ENCODE results near the gene ANOS1.

Gene ANOS1

DNA sequence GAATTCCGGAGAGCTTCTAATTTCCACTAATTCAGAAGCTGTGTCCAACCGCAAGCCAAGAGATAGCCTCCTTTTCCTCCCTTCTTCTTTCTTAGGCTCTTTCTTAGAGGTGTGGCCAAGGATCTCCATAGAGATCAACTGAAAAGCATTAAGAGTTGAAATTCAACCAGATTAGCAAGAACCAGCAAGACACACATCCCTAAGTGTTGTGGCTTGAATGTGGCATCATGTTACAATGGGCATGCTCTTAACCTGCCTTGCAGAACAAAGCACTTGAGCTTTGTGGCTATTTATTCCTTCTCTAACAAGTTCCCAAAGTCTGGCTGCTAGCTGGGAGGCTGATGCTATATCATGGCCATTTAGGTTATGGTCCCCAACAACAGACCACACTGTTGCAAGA lies 10.4 kb downstream of the ANOS1 start:
- H3K79me2 ChIP-seq (ENCODE audit: insufficient read depth, low read length): no peaks in the 10 kb centered on the region
- no peak overlapping the region for H2AFZ ChIP-seq (ENCODE audit: low read depth, low read length, severe bottlenecking)
- H3K27ac ChIP-seq (ENCODE audit: low read depth, low read length): no peak overlapping the region
- H3F3A ChIP-seq (ENCODE audit: insufficient read depth): no peaks in the 10 kb centered on the region
- no peaks in the 10 kb centered on the region for H3K27me3 ChIP-seq (ENCODE audit: low read length)
- H3K4me2 ChIP-seq (ENCODE audit: low read depth, low read length, poor library complexity, severe bottlenecking): no peak overlapping the region
- TF ChIP-seq, protein P1, sequence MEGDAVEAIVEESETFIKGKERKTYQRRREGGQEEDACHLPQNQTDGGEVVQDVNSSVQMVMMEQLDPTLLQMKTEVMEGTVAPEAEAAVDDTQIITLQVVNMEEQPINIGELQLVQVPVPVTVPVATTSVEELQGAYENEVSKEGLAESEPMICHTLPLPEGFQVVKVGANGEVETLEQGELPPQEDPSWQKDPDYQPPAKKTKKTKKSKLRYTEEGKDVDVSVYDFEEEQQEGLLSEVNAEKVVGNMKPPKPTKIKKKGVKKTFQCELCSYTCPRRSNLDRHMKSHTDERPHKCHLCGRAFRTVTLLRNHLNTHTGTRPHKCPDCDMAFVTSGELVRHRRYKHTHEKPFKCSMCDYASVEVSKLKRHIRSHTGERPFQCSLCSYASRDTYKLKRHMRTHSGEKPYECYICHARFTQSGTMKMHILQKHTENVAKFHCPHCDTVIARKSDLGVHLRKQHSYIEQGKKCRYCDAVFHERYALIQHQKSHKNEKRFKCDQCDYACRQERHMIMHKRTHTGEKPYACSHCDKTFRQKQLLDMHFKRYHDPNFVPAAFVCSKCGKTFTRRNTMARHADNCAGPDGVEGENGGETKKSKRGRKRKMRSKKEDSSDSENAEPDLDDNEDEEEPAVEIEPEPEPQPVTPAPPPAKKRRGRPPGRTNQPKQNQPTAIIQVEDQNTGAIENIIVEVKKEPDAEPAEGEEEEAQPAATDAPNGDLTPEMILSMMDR (IDR thresholded peaks at IDR 0.05; ENCODE audit: insufficient read depth, low read length, poor library complexity, severe bottlenecking): no peak
- no peak for TF ChIP-seq EZH2phosphoT487 (conservative IDR thresholded peaks at IDR 0.05; ENCODE audit: low read length)
- no peak overlapping the region for H3K4me3 ChIP-seq (ENCODE audit: insufficient read depth, low read length, poor library complexity, severe bottlenecking)
- no peaks in the 10 kb centered on the region for H3K9me3 ChIP-seq (ENCODE audit: insufficient read depth, low read length)
- no peaks in the 10 kb centered on the region for H3K36me3 ChIP-seq (ENCODE audit: low read length)
- H3K9me2 ChIP-seq (replicated peaks; ENCODE audit: insufficient read depth, low read length): no peaks in the 10 kb centered on the region
- no peak overlapping the region for H3K9ac ChIP-seq (ENCODE audit: low read length)
- no peaks in the 10 kb centered on the region for H4K20me1 ChIP-seq (ENCODE audit: low read depth, low read length)

DNA sequence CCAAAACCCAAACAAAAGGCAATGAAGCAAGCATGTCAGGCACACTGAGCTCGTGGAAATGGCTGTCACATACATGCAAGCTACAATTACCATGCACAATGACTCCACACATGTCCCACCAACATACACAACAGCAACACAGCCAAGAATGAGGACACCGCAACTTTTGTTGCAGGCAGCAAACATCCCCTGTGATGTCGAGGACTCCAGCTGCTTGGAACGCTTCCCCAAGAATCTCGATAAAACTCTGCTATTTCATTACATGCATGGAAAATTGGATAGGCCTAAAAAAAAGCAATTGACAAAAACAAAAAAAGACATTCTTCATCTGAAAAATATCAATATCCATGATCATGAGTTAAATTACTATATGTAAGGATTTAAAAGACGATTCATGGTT lies 11.8 kb downstream of the ANOS1 start:
- H3K36me3 ChIP-seq (ENCODE audit: low read length): no peaks in the 10 kb centered on the region
- H3K4me2 ChIP-seq (ENCODE audit: low read depth, low read length, poor library complexity, severe bottlenecking): no peak overlapping the region
- no peaks in the 10 kb centered on the region for H3K9me3 ChIP-seq (ENCODE audit: insufficient read depth, low read length)
- H4K20me1 ChIP-seq (ENCODE audit: low read depth, low read length): no peaks in the 10 kb centered on the region
- no peak overlapping the region for H3K4me3 ChIP-seq (ENCODE audit: insufficient read depth, low read length, poor library complexity, severe bottlenecking)
- no peaks in the 10 kb centered on the region for H3K9me2 ChIP-seq (replicated peaks; ENCODE audit: insufficient read depth, low read length)
- no peak for TF ChIP-seq EZH2phosphoT487 (conservative IDR thresholded peaks at IDR 0.05; ENCODE audit: low read length)
- TF ChIP-seq, protein P1 (IDR thresholded peaks at IDR 0.05; ENCODE audit: insufficient read depth, low read length, poor library complexity, severe bottlenecking): no peak
- no peaks in the 10 kb centered on the region for H3K27me3 ChIP-seq (ENCODE audit: low read length)
- H3K27ac ChIP-seq (ENCODE audit: low read depth, low read length): no peak overlapping the region
- no peak overlapping the region for H3K9ac ChIP-seq (ENCODE audit: low read length)
- no peaks in the 10 kb centered on the region for H3F3A ChIP-seq (ENCODE audit: insufficient read depth)
- no peaks in the 10 kb centered on the region for H3K79me2 ChIP-seq (ENCODE audit: insufficient read depth, low read length)
- no peak overlapping the region for H2AFZ ChIP-seq (ENCODE audit: low read depth, low read length, severe bottlenecking)

DNA sequence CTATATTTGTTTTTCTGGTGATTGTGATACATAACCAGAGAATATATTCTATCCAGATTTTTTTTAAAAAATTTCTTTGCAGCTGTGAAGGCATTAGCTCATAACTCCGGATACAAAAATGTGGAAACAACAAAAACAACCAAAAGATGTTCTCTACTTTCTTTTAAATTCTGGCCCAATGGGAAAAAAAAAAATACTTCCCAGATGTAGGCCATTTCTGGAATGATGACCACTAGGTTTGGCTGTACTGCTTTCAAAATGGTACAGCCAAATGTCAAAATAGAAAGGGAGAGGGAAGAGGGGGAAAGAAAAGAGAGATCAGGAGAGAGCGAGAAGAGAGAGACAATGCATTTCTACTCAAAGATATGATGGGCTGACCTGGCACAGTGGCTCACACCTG lies 14.6 kb downstream of the ANOS1 start:
- TF ChIP-seq, protein P1 (IDR thresholded peaks at IDR 0.05; ENCODE audit: insufficient read depth, low read length, poor library complexity, severe bottlenecking): no peak
- no peak for TF ChIP-seq EZH2phosphoT487 (conservative IDR thresholded peaks at IDR 0.05; ENCODE audit: low read length)
- H3K27ac ChIP-seq (ENCODE audit: low read depth, low read length): no peak overlapping the region
- H3K27me3 ChIP-seq (ENCODE audit: low read length): no peaks in the 10 kb centered on the region
- no peaks in the 10 kb centered on the region for H3F3A ChIP-seq (ENCODE audit: insufficient read depth)
- H2AFZ ChIP-seq (ENCODE audit: low read depth, low read length, severe bottlenecking): no peak overlapping the region
- H3K9ac ChIP-seq (ENCODE audit: low read length): no peak overlapping the region
- no peaks in the 10 kb centered on the region for H3K36me3 ChIP-seq (ENCODE audit: low read length)
- no peaks in the 10 kb centered on the region for H3K9me2 ChIP-seq (replicated peaks; ENCODE audit: insufficient read depth, low read length)
- no peaks in the 10 kb centered on the region for H3K9me3 ChIP-seq (ENCODE audit: insufficient read depth, low read length)
- H3K79me2 ChIP-seq (ENCODE audit: insufficient read depth, low read length): no peaks in the 10 kb centered on the region
- H3K4me2 ChIP-seq (ENCODE audit: low read depth, low read length, poor library complexity, severe bottlenecking): no peak overlapping the region
- H3K4me3 ChIP-seq (ENCODE audit: insufficient read depth, low read length, poor library complexity, severe bottlenecking): no peak overlapping the region
- H4K20me1 ChIP-seq (ENCODE audit: low read depth, low read length): no peaks in the 10 kb centered on the region
